Urinary bladder (tissue), 4 donors: Measurements from ENCODE around the gene CRYGS. TPM values are rescaled to one million over a fixed set of nuclear protein-coding genes. Genes with fewer than 3 reads are reported as not detected.
"Not testable (repeated sequence)": the region's sequence is repeated elsewhere in the genome, so short reads cannot be mapped to it uniquely, and the experiment has no call there.

Experiments used
- DNase-seq: peaks from one replicate; pipeline ENCODE4 v3.0.0-alpha.2; 2015; ENCODE audit errors: extremely low spot score
- H3K27ac ChIP-seq: one replicate; pipeline ENCODE4 v1.5.1; 2013; ENCODE audit warnings: low read depth, mild to moderate bottlenecking, moderate library complexity
- H3K36me3 ChIP-seq: one replicate; pipeline ENCODE4 v1.6.1; 2013; ENCODE audit warnings: mild to moderate bottlenecking, moderate library complexity; ENCODE audit not compliant: insufficient read depth
- H3K4me1 ChIP-seq: one replicate; pipeline ENCODE4 v1.6.1; 2013; ENCODE audit warnings: mild to moderate bottlenecking, moderate library complexity; ENCODE audit not compliant: insufficient read depth
- H3K4me3 ChIP-seq: one replicate; pipeline ENCODE4 v1.5.1; 2013; ENCODE audit warnings: low read depth, low read length
- WGBS: extraction: QIAGEN DNeasy Blood & Tissue Kit; methylation state at CpG from one replicate; pipeline ENCODE4 v1.1.7; 2013; 5-methylcytosine and 5-hydroxymethylcytosine counted together
- polyA plus RNA-seq: library from polyadenylated mRNA; stranded (reverse); fragments of 200-250 nt; gene quantifications from one replicate; pipeline ENCODE4 v1.2.3, GENCODE V29; 2013
- total RNA-seq: library from RNA; depleted of rRNA; stranded (reverse); fragments of >200 nt; gene quantifications from one replicate; pipeline ENCODE4 v1.2.3, GENCODE V29; 2014
- donor health status: healthy with polysubstance abuse.
- donor health status: healthy.

CRYGS gene
- total and polyA plus RNA-seq, 2 donors, result 1.3 to 2.7 TPM

- Histone ChIP-seq H3K36me3 (no peaks in the 10 kb centered on the region), H3K4me3 (no peak overlapping the region), H3K27ac (no peak overlapping the region), H3K4me1 (no peaks in the 10 kb centered on the region)
- DNase-seq, result no peak
Observed at GRCh38 chr3:186536883-186537844, 7.0 kb downstream of the CRYGS start.

- WGBS, result 85% methylated on average over 6 of the region's 6 CpGs
- no peak overlapping the region for H3K27ac ChIP-seq
Observed at GRCh38 chr3:186534113-186534669, 10.0 kb downstream of the CRYGS start.

GRCh38 chr3:186532598-186533072, 11.5 kb downstream of the CRYGS start:
- no peak for DNase-seq
- WGBS, result 48% methylated on average over 1 of the region's 1 CpG
- Histone ChIP-seq H3K4me3 (no peak overlapping the region), H3K36me3 (no peaks in the 10 kb centered on the region), H3K4me1 (no peaks in the 10 kb centered on the region), H3K27ac (no peak overlapping the region)

More at GRCh38 chr3:186534113-186534669, 10.0 kb downstream of the CRYGS start:
- H3K4me3 ChIP-seq, result no peak overlapping the region
- no peaks in the 10 kb centered on the region for H3K36me3 ChIP-seq
- DNase-seq, result no peak
- H3K4me1 ChIP-seq, result no peaks in the 10 kb centered on the region

GRCh38 chr3:186531694-186532093, 12.5 kb downstream of the CRYGS start:
- WGBS, result 91% methylated on average over 3 of the region's 3 CpGs
- not testable (repeated sequence) for H3K27ac ChIP-seq, DNase-seq, H3K4me3 ChIP-seq, H3K36me3 ChIP-seq, H3K4me1 ChIP-seq

- H3K4me3 ChIP-seq, result no peak overlapping the region
- H3K36me3 ChIP-seq, result no peaks in the 10 kb centered on the region
- no peaks in the 10 kb centered on the region for H3K4me1 ChIP-seq
- DNase-seq, result no peak
- H3K27ac ChIP-seq, result no peak overlapping the region
Observed at GRCh38 chr3:186530415-186530814, 13.8 kb downstream of the CRYGS start.

GRCh38 chr3:186529201-186529999, 14.8 kb downstream of the CRYGS start:
- no peaks in the 10 kb centered on the region for H3K4me1 ChIP-seq
- no peaks in the 10 kb centered on the region for H3K36me3 ChIP-seq
- H3K27ac ChIP-seq, result no peak overlapping the region
- DNase-seq, result no peak
- WGBS, result 82% methylated on average over 11 of the region's 11 CpGs
- no peak overlapping the region for H3K4me3 ChIP-seq

GRCh38 chr3:186526256-186526606, 17.9 kb downstream of the CRYGS start:
- Histone ChIP-seq H3K4me3 (no peak overlapping the region), H3K36me3 (no peaks in the 10 kb centered on the region), H3K4me1 (no peaks in the 10 kb centered on the region), H3K27ac (no peak overlapping the region)
- WGBS, result 78% methylated on average over 6 of the region's 6 CpGs
- no peak for DNase-seq

- H3K4me3 ChIP-seq, result no peak overlapping the region
- H3K4me1 ChIP-seq, result no peaks in the 10 kb centered on the region
- no peaks in the 10 kb centered on the region for H3K36me3 ChIP-seq
- H3K27ac ChIP-seq, result no peak overlapping the region
- 67% methylated on average over 9 of the region's 9 CpGs for WGBS
- DNase-seq, result no peak
Observed at GRCh38 chr3:186525369-186526255, 18.6 kb downstream of the CRYGS start.

- H3K27ac ChIP-seq, result no peak overlapping the region
- no peaks in the 10 kb centered on the region for H3K36me3 ChIP-seq
- no peaks in the 10 kb centered on the region for H3K4me1 ChIP-seq
- no peak overlapping the region for H3K4me3 ChIP-seq
- no peak for DNase-seq
- WGBS, result 96% methylated on average over 6 of the region's 6 CpGs
Observed at GRCh38 chr3:186524616-186525015, 19.6 kb downstream of the CRYGS start.

- Histone ChIP-seq H3K4me3 (no peak overlapping the region), H3K4me1 (no peaks in the 10 kb centered on the region), H3K36me3 (no peaks in the 10 kb centered on the region), H3K27ac (no peak overlapping the region)
- DNase-seq, result no peak
- WGBS, result 24% methylated on average over 2 of the region's 2 CpGs
Observed at GRCh38 chr3:186523434-186523833, 20.7 kb downstream of the CRYGS start.

GRCh38 chr3:186523022-186523421, 21.2 kb downstream of the CRYGS start:
- Histone ChIP-seq H3K4me1 (no peaks in the 10 kb centered on the region), H3K4me3 (no peak overlapping the region), H3K27ac (no peak overlapping the region), H3K36me3 (no peaks in the 10 kb centered on the region)
- DNase-seq, result no peak
- 85% methylated on average over 6 of the region's 6 CpGs for WGBS

GRCh38 chr3:186520957-186521842, 23.0 kb downstream of the CRYGS start:
- Histone ChIP-seq H3K4me3 (no peak overlapping the region), H3K36me3 (no peaks in the 10 kb centered on the region), H3K27ac (no peak overlapping the region), H3K4me1 (no peaks in the 10 kb centered on the region)
- no peak for DNase-seq
- WGBS, result 61% methylated on average over 10 of the region's 10 CpGs
